K562 (cell line): ENCODE measurements around the gene DNAJB13. TPM values are rescaled to one million over a fixed set of nuclear protein-coding genes. Genes with fewer than 3 reads are reported as not detected.

Experiments
- CREB1 ChIP-seq, 2 experiments: sonication (generic) in 1 of 2; formaldehyde crosslinking in 1 of 2; IDR thresholded peaks; 2 replicates each; pipeline versions ENCODE4 v1.6.1 to v1.8.0; 2012 to 2022; ENCODE audit warnings: inconsistent platforms in 1 of 2, mild to moderate bottlenecking in 1 of 2, missing genetic modification reagents in 1 of 2, moderate library complexity in 1 of 2
- DNMT1 ChIP-seq: fragments of 450-650 bp; IDR thresholded peaks from 2 replicates; pipeline ENCODE4 v1.6.1; 2016; ENCODE audit warnings: antibody characterized with exemption, mild to moderate bottlenecking
- FOXK2 ChIP-seq, 2 experiments: fragments of 450-650 bp; IDR thresholded peaks in 1 of 2; conservative IDR thresholded peaks in 1 of 2; 2 replicates each; pipeline ENCODE4 v1.6.1; 2016; ENCODE audit warnings: low read depth in 2 of 2, mild to moderate bottlenecking in 1 of 2
- KDM2B ChIP-seq: fragments of 250-450 bp; sonication (Bioruptor Pico); IDR thresholded peaks from 2 replicates; pipeline ENCODE4 v1.8.0; 2021; ENCODE audit warnings: mild to moderate bottlenecking, moderate library complexity
- NFIX ChIP-seq: fragments of 250-450 bp; sonication (Bioruptor Pico); IDR thresholded peaks from 2 replicates; pipeline ENCODE4 v1.4.0; 2020; ENCODE audit warnings: low read depth, mild to moderate bottlenecking, moderate library complexity
- NFYB ChIP-seq: IDR thresholded peaks from 2 replicates; pipeline ENCODE4 v1.6.1; 2011; ENCODE audit warnings: mild to moderate bottlenecking, moderate library complexity; ENCODE audit not compliant: insufficient read length; ENCODE audit errors: extremely low read depth
- PHF8 ChIP-seq: fragments of 200-600 bp; sonication (generic); IDR thresholded peaks from 2 replicates; pipeline ENCODE4 v1.6.1; 2012; ENCODE audit warnings: mixed run types, mild to moderate bottlenecking, inconsistent platforms, low read length, moderate library complexity, borderline replicate concordance
- SREBF1 ChIP-seq: fragments of 150-350 bp; IDR thresholded peaks from 2 replicates; pipeline ENCODE4 v1.6.1; 2014; ENCODE audit warnings: antibody characterized with exemption, low read depth, low read length, borderline replicate concordance
- U2AF2 ChIP-seq: fragments of 200-400 bp; formaldehyde crosslinking; optimal IDR thresholded peaks from 2 replicates; pipeline ENCODE3; 2017; ENCODE audit warnings: low read depth, mild to moderate bottlenecking, low read length
- ZBED1 ChIP-seq: IDR thresholded peaks from 2 replicates; pipeline ENCODE4 v1.6.1; 2014
- ZNF146 ChIP-seq: IDR thresholded peaks from one replicate; pipeline ENCODE4 v1.6.1; 2018; ENCODE audit warnings: missing compliant biosample characterization; ENCODE audit not compliant: unreplicated experiment
- ZNF224 ChIP-seq: sonication (generic); formaldehyde crosslinking; IDR thresholded peaks from 2 replicates; pipeline ENCODE4 v1.8.0; 2022; ENCODE audit warnings: mild to moderate bottlenecking, missing genetic modification reagents
- ZNF253 ChIP-seq: fragments of 250-450 bp; sonication (Bioruptor Pico); conservative IDR thresholded peaks from 2 replicates; pipeline ENCODE4 v1.6.1; 2021; ENCODE audit warnings: mild to moderate bottlenecking
- ZNF561 ChIP-seq: fragments of 450-650 bp; formaldehyde crosslinking; conservative IDR thresholded peaks from 2 replicates; pipeline ENCODE4 v1.4.0; 2020; ENCODE audit warnings: mild to moderate bottlenecking, moderate library complexity
- polyA plus RNA-seq, 8 experiments: library from polyadenylated mRNA; depleted of rRNA in 4 of 8; stranded (reverse) in 5 of 8; unstranded in 3 of 8; fragments of >200 nt; fragmentation: Nextera tagmentation in 2 of 8; fragmentation: Illumina TruSeq in 1 of 8; extraction: Ambion mirVana in 2 of 8; extraction: Trizol in 1 of 8; gene quantifications; 2 replicates each; pipeline versions ENCODE4 v1.2.1 to v1.2.3, GENCODE V29; 2011 to 2014; ENCODE audit warnings: inconsistent platforms in 1 of 8, missing spikeins in 1 of 8
- total RNA-seq, 7 experiments: library from RNA; depleted of rRNA in 6 of 7; stranded (reverse); fragments of >200 nt in 6 of 7; fragmentation: Illumina TruSeq in 2 of 7; extraction: Trizol in 2 of 7; gene quantifications; 2 replicates each; pipeline versions ENCODE4 v1.2.1 to v1.2.3, GENCODE V29; 2011 to 2021; ENCODE audit warnings: low replicate concordance in 1 of 7
- TF ChIP-seq, protein P1 (sequence below): fragments of 250-450 bp; sonication (Bioruptor Pico); IDR thresholded peaks from 2 replicates; pipeline ENCODE4 v1.4.0; 2020
- TF ChIP-seq, protein P2 (sequence below): fragments of 200-800 bp; sonication (Bioruptor generic); IDR thresholded peaks from 2 replicates; pipeline ENCODE4 v1.6.1; 2017; ENCODE audit warnings: missing genetic modification characterization, missing compliant biosample characterization
- TF ChIP-seq, protein P3 (sequence below): sonication (generic); IDR thresholded peaks from 2 replicates; pipeline ENCODE4 v1.6.1; 2016
- TF ChIP-seq, protein P4 (sequence below): fragments of 450-650 bp; conservative IDR thresholded peaks from 2 replicates; pipeline ENCODE4 v1.6.1; 2016; ENCODE audit warnings: missing genetic modification characterization, low read depth, mild to moderate bottlenecking, missing compliant biosample characterization, moderate library complexity

Gene DNAJB13
- total and polyA plus RNA-seq, 9 of the 15 experiments (the other 6 are each of a cell fraction or from before 2014, with no cell fraction given), result 0.14 TPM; not detected in 8

DNA sequence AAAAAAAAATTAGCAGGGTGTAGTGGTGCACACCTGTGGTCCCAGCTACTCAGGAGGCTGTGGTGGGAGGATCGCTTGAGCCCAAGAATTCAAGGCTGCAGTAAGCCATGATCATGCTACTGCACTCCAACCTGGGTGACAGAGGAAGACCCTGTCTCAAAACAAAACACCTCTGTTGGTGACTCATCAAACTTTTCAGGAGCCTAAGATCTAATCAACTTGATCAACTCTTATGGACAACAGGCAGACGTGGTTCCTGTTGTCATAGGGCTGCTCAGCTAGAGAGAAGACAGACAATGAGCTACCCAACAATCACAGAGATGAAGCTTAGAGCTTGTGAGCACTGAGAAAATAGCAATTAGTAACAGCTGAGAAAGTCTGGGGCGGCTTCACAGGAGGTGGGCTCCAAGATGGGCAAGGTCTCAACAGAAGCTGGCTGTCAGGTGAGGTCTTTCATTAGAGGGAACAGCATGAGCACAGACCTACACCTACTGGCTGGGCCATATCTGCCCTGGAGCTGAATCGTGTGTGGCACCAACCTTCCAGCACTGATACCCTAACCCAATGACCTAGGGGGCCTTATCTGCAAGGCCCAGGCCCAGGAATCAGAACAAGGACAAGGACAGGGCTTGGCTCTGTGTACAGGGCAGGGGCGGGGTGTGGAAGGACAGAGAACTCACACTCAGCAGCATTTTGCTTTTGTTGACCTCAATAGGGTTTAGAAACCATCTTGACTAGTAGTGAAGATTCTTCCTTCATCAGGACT, 65.3 kb downstream of the DNAJB13 start (continued):
- TF ChIP-seq, protein P1, sequence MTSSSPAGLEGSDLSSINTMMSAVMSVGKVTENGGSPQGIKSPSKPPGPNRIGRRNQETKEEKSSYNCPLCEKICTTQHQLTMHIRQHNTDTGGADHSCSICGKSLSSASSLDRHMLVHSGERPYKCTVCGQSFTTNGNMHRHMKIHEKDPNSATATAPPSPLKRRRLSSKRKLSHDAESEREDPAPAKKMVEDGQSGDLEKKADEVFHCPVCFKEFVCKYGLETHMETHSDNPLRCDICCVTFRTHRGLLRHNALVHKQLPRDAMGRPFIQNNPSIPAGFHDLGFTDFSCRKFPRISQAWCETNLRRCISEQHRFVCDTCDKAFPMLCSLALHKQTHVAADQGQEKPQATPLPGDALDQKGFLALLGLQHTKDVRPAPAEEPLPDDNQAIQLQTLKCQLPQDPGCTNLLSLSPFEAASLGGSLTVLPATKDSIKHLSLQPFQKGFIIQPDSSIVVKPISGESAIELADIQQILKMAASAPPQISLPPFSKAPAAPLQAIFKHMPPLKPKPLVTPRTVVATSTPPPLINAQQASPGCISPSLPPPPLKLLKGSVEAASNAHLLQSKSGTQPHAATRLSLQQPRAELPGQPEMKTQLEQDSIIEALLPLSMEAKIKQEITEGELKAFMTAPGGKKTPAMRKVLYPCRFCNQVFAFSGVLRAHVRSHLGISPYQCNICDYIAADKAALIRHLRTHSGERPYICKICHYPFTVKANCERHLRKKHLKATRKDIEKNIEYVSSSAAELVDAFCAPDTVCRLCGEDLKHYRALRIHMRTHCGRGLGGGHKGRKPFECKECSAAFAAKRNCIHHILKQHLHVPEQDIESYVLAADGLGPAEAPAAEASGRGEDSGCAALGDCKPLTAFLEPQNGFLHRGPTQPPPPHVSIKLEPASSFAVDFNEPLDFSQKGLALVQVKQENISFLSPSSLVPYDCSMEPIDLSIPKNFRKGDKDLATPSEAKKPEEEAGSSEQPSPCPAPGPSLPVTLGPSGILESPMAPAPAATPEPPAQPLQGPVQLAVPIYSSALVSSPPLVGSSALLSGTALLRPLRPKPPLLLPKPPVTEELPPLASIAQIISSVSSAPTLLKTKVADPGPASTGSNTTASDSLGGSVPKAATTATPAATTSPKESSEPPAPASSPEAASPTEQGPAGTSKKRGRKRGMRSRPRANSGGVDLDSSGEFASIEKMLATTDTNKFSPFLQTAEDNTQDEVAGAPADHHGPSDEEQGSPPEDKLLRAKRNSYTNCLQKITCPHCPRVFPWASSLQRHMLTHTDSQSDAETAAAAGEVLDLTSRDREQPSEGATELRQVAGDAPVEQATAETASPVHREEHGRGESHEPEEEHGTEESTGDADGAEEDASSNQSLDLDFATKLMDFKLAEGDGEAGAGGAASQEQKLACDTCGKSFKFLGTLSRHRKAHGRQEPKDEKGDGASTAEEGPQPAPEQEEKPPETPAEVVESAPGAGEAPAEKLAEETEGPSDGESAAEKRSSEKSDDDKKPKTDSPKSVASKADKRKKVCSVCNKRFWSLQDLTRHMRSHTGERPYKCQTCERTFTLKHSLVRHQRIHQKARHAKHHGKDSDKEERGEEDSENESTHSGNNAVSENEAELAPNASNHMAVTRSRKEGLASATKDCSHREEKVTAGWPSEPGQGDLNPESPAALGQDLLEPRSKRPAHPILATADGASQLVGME (CRISPR knock-in tag), result no peak
- TF ChIP-seq, protein P2, sequence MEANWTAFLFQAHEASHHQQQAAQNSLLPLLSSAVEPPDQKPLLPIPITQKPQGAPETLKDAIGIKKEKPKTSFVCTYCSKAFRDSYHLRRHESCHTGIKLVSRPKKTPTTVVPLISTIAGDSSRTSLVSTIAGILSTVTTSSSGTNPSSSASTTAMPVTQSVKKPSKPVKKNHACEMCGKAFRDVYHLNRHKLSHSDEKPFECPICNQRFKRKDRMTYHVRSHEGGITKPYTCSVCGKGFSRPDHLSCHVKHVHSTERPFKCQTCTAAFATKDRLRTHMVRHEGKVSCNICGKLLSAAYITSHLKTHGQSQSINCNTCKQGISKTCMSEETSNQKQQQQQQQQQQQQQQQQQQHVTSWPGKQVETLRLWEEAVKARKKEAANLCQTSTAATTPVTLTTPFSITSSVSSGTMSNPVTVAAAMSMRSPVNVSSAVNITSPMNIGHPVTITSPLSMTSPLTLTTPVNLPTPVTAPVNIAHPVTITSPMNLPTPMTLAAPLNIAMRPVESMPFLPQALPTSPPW (CRISPR knock-in tag), result peak; percentile 46; the same call in 1 of the 2 replicates
- TF ChIP-seq ZNF224 (CRISPR knock-in tag) (no peak), ZNF146 (CRISPR knock-in tag) (no peak), NFIX (CRISPR knock-in tag) (no peak), DNMT1 (no peak), KDM2B (CRISPR knock-in tag) (no peak), U2AF2 (no peak), FOXK2 (conservative IDR thresholded peaks at IDR 0.05 in 1 of 2, IDR thresholded peaks at IDR 0.05 in 1 of 2; ENCODE audit: low read depth in 2 of 2) (peak; percentile 22 to 54; a peak in 1 of 4 replicates), ZNF561 (CRISPR knock-in tag) (no peak), ZNF253 (CRISPR knock-in tag) (no peak), NFYB (no peak), CREB1 (IDR thresholded peaks at IDR 0.05) (0 out of 2 replicates have a peak, but pooled peaks have one; percentile 33), CREB1 (CRISPR knock-in tag; IDR thresholded peaks at IDR 0.05) (no peak), ZBED1 (no peak), PHF8 (no peak), SREBF1 (no peak)
- TF ChIP-seq, protein P3, sequence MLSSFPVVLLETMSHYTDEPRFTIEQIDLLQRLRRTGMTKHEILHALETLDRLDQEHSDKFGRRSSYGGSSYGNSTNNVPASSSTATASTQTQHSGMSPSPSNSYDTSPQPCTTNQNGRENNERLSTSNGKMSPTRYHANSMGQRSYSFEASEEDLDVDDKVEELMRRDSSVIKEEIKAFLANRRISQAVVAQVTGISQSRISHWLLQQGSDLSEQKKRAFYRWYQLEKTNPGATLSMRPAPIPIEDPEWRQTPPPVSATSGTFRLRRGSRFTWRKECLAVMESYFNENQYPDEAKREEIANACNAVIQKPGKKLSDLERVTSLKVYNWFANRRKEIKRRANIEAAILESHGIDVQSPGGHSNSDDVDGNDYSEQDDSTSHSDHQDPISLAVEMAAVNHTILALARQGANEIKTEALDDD, result no peak; the same call in 1 of the 2 replicates
- TF ChIP-seq, protein P4, sequence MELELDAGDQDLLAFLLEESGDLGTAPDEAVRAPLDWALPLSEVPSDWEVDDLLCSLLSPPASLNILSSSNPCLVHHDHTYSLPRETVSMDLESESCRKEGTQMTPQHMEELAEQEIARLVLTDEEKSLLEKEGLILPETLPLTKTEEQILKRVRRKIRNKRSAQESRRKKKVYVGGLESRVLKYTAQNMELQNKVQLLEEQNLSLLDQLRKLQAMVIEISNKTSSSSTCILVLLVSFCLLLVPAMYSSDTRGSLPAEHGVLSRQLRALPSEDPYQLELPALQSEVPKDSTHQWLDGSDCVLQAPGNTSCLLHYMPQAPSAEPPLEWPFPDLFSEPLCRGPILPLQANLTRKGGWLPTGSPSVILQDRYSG (tag), result no peak
